ENCODE results near the gene UBXN7. TPM values are rescaled to one million over a fixed set of nuclear protein-coding genes. Genes with fewer than 3 reads are reported as not detected.
"Not testable (repeated sequence)": the region's sequence is repeated elsewhere in the genome, so short reads cannot be mapped to it uniquely, and the experiment has no call there.

Gene UBXN7
- total RNA-seq, 1 donor from 2014 or later = 47.7 TPM

GRCh38 chr3:196320137-196320536 is 112.1 kb downstream of the UBXN7 start:
- intact Hi-C loops (cut with micrococcal nuclease) = no loop called here

GRCh38 chr3:196317687-196318467 is 114.3 kb downstream of the UBXN7 start, which contains the start of gene DYNLT2B:
Gene DYNLT2B (minus strand): TSS chr3:196318240. CDS start chr3:196318152, 88 bp downstream.
- intact Hi-C loops (cut with micrococcal nuclease) = loop anchor here (1.0 to 10.0 kb wide), 11 partner anchors 31 to 624 kb away; partner anchors contain the start of genes CEP19, FBXO45, NCBP2 and PCYT1A

- intact Hi-C loops (cut with micrococcal nuclease) = loop anchor here (5.0 to 10.0 kb wide), 3 partner anchors 40 to 398 kb away; partner anchors contain the start of genes CEP19, PIGX and SMCO1
These were observed 115.2 kb downstream of the UBXN7 start for GRCh38 chr3:196316799-196317686.

GRCh38 chr3:196315821-196316220 is 116.4 kb downstream of the UBXN7 start:
- intact Hi-C loops (cut with micrococcal nuclease) = loop anchor here (5.0 to 10.0 kb wide), 3 partner anchors 41 to 399 kb away; partner anchors contain the start of genes CEP19, PIGX and SMCO1

- intact Hi-C loops (cut with micrococcal nuclease) = loop anchor here (10.0 kb wide), 1 partner anchor 400 kb away; the partner anchor contains the start of genes CEP19 and PIGX
These were observed 117.6 kb downstream of the UBXN7 start for GRCh38 chr3:196314597-196314996.

- intact Hi-C loops (cut with micrococcal nuclease) = loop anchor here (10.0 kb wide), 1 partner anchor 401 kb away; the partner anchor contains the start of genes CEP19 and PIGX
These were observed 118.1 kb downstream of the UBXN7 start for GRCh38 chr3:196314086-196314485.

GRCh38 chr3:196302960-196303359 is 129.3 kb downstream of the UBXN7 start:
- intact Hi-C loops (cut with micrococcal nuclease) = not testable (repeated sequence)

- intact Hi-C loops (cut with micrococcal nuclease) = not testable (repeated sequence)
These were observed 129.7 kb downstream of the UBXN7 start for GRCh38 chr3:196302551-196302950.

GRCh38 chr3:196298521-196298920 is 133.7 kb downstream of the UBXN7 start:
- intact Hi-C loops (cut with micrococcal nuclease) = no loop called here

Other genes with a start within 250 kb of the UBXN7 start
- gene ZDHHC19, start 221.0 kb downstream of the UBXN7 start, total RNA-seq = not detected in 2 replicates
- gene SLC51A, start 215.9 kb downstream of the UBXN7 start, total RNA-seq = not detected in 2 replicates
- 95.3 and 104 TPM in 2 replicates for gene PCYT1A, start 144.7 kb downstream of the UBXN7 start, total RNA-seq
- 17.2 and 17.8 TPM in 2 replicates for gene DYNLT2B, start 114.2 kb downstream of the UBXN7 start, total RNA-seq
- gene TM4SF19, start 94.0 kb downstream of the UBXN7 start, total RNA-seq = not detected in 2 replicates
- gene RNF168, start 71.3 kb upstream of the UBXN7 start, total RNA-seq = 31.1 and 32.2 TPM in 2 replicates
- not detected in 2 replicates for gene SMCO1, start 82.9 kb upstream of the UBXN7 start, total RNA-seq
- 19.5 and 22.5 TPM in 2 replicates for gene WDR53, start 136.1 kb upstream of the UBXN7 start, total RNA-seq
- gene FBXO45, start 136.2 kb upstream of the UBXN7 start, total RNA-seq = 17.5 and 17.8 TPM in 2 replicates
- gene NRROS, start 207.3 kb upstream of the UBXN7 start, total RNA-seq = 33.1 and 34.7 TPM in 2 replicates

All from T-helper 1 cell treated with Interleukin-12 subunit alpha and Interleukin-12 subunit beta and Interleukin-4 antibody, amounts not matched to agents 30 ng/mL and 1 ng/mL, for 36 hours (primary cell).